Stimulated activated CD4-positive, alpha-beta T cell treated with anti-CD3 and anti-CD28 coated beads, Interleukin-15, amount 100 ng/mL, for 24 hours (primary cell): ENCODE results near the gene IGHMBP2.

Experiments used
- DNase-seq: peaks from one replicate; pipeline ENCODE4 v3.0.0-alpha.2; 2020

IGHMBP2 gene

GRCh38 chr11:68928136-68928880 is 24.6 kb downstream of the IGHMBP2 start:
- DNase-seq = no peak

GRCh38 chr11:68929135-68929534 is 25.4 kb downstream of the IGHMBP2 start:
- DNase-seq = no peak

- no peak for DNase-seq
Observed at GRCh38 chr11:68929706-68930570, 26.2 kb downstream of the IGHMBP2 start.

- no peak for DNase-seq
Observed at GRCh38 chr11:68930991-68931855, 27.5 kb downstream of the IGHMBP2 start.

- no peak for DNase-seq
Observed at GRCh38 chr11:68931911-68932310, 28.2 kb downstream of the IGHMBP2 start.

- no peak for DNase-seq
Observed at GRCh38 chr11:68932358-68932757, 28.7 kb downstream of the IGHMBP2 start.

GRCh38 chr11:68932933-68933577 is 29.4 kb downstream of the IGHMBP2 start:
- no peak for DNase-seq

GRCh38 chr11:68933605-68934320 is 30.1 kb downstream of the IGHMBP2 start:
- DNase-seq = no peak

GRCh38 chr11:68934321-68934645 is 30.6 kb downstream of the IGHMBP2 start:
- DNase-seq = no peak

GRCh38 chr11:68934666-68935065 is 31.0 kb downstream of the IGHMBP2 start:
- DNase-seq = no peak

GRCh38 chr11:68935066-68935465 is 31.4 kb downstream of the IGHMBP2 start:
- DNase-seq = no peak

- DNase-seq = no peak
Observed at GRCh38 chr11:68935516-68936357, 32.0 kb downstream of the IGHMBP2 start.

- DNase-seq = no peak
Observed at GRCh38 chr11:68936358-68936636, 32.6 kb downstream of the IGHMBP2 start.

- DNase-seq = no peak
Observed at GRCh38 chr11:68936676-68937620, 33.3 kb downstream of the IGHMBP2 start.

- DNase-seq = no peak
Observed at GRCh38 chr11:68938088-68938487, 34.4 kb downstream of the IGHMBP2 start.

GRCh38 chr11:68938816-68939582 is 35.3 kb downstream of the IGHMBP2 start:
- no peak for DNase-seq

GRCh38 chr11:68939583-68940555 is 36.2 kb downstream of the IGHMBP2 start:
- no peak for DNase-seq
